ENCODE data around the gene KCNE1.

GRCh38 chr21:34517039-34517438 is 5.0 kb upstream of the KCNE1 start:
- no peak for TF ChIP-seq CTCF (IDR thresholded peaks at IDR 0.05; ENCODE audit: low read length)
- no peak for TF ChIP-seq EZH2 (optimal IDR thresholded peaks at IDR 0.05; ENCODE audit: low read depth, low read length)
- no peak for TF ChIP-seq EZH2phosphoT487 (IDR thresholded peaks at IDR 0.05; ENCODE audit: low read length)

Measured in MM.1S (cell line).